Upper lobe of left lung (tissue), 6 donors: ENCODE results near the gene MTCH1. TPM values are rescaled to one million over a fixed set of nuclear protein-coding genes. Genes with fewer than 3 reads are reported as not detected.

Experiments
- ATAC-seq, 2 donors: fragments of 200-7000 bp; cut with Tn5 transposase; one replicate each; pipeline ENCODE4 v1.9.1; 2022; ENCODE audit warnings: mild to moderate bottlenecking in 2 of 2, moderate library complexity in 2 of 2; ENCODE audit not compliant: low FRiP score in 2 of 2
- DNase-seq, 2 donors: peaks; one replicate each; pipeline ENCODE4 v3.0.0-alpha.2; 2019 to 2020
- H3K27ac ChIP-seq, 4 donors: fragments of 200-600 bp; sonication (generic); one replicate each; pipeline ENCODE4 v1.5.1; 2016 to 2019
- H3K27me3 ChIP-seq, 4 donors: fragments of 200-600 bp; sonication (generic); one replicate each; pipeline ENCODE4 v1.5.1; 2017 to 2019
- H3K36me3 ChIP-seq, 4 donors: fragments of 200-600 bp; sonication (generic); one replicate each; pipeline ENCODE4 v1.5.1; 2016 to 2019
- H3K4me1 ChIP-seq, 4 donors: fragments of 200-600 bp; sonication (generic); one replicate each; pipeline ENCODE4 v1.5.1; 2018 to 2019
- H3K4me3 ChIP-seq, 4 donors: fragments of 200-600 bp; sonication (generic); one replicate each; pipeline ENCODE4 v1.5.1; 2017 to 2019; ENCODE audit warnings: mild to moderate bottlenecking in 2 of 4, moderate library complexity in 1 of 4
- H3K9me3 ChIP-seq, 4 donors: fragments of 200-600 bp; sonication (generic); one replicate each; pipeline ENCODE4 v1.5.1; 2018 to 2019
- CTCF ChIP-seq, 6 experiments: fragments of 450-650 bp in 4 of 6; fragments of 200-600 bp in 2 of 6; sonication (generic) in 2 of 6; IDR thresholded peaks; one replicate each; pipeline ENCODE4 v1.5.1; 2016 to 2019; ENCODE audit warnings: antibody characterized with exemption in 6 of 6
- EP300 ChIP-seq, 4 donors: sonication (generic); formaldehyde crosslinking; IDR thresholded peaks; one replicate each; pipeline ENCODE4 v1.5.1; 2017; ENCODE audit warnings: antibody characterized with exemption in 4 of 4, control low read depth in 2 of 4
- POLR2A ChIP-seq, 4 donors: fragments of 450-650 bp; IDR thresholded peaks; one replicate each; pipeline ENCODE4 v1.5.1; 2016 to 2017; ENCODE audit warnings: antibody characterized with exemption in 4 of 4, mild to moderate bottlenecking in 2 of 4
- POLR2AphosphoS5 ChIP-seq, 2 donors: sonication (generic); formaldehyde crosslinking; IDR thresholded peaks; one replicate each; pipeline ENCODE4 v1.5.1; 2017; ENCODE audit warnings: antibody characterized with exemption in 2 of 2
- WGBS, 2 donors: methylation state at CpG; one replicate each; pipeline ENCODE4 v1.1.5; 2017 to 2018; 5-methylcytosine and 5-hydroxymethylcytosine counted together
- total RNA-seq, 6 donors: library from RNA; depleted of rRNA in 4 of 6; stranded (reverse); fragments of >200 nt in 4 of 6; gene quantifications; one replicate each; pipeline versions ENCODE4 v1.1.0 to v1.2.1, GENCODE V29; 2016 to 2021
- donor health status: DM: no; HTN: no; CAD: no; lungs with moderate emphysema.
- donor health status: DM: no; HTN: yes; CAD: no; lungs with severe emphysema.

Gene MTCH1
- total RNA-seq, 6 donors from 2014 or later = 184 to 283 (median 219) TPM

GRCh38 chr6:37017606-37018197 is 31.7 kb upstream of the MTCH1 start:
- no peaks in the 10 kb centered on the region for H3K36me3 ChIP-seq
- peaks cover 3 to 14% (median 8%) of the 10 kb centered on the region in 4 donors for H3K4me1 ChIP-seq
- peak overlapping the region in 2 of 4 donors; percentile 19 to 23 for H3K27ac ChIP-seq
- H3K27me3 ChIP-seq = no peaks in the 10 kb centered on the region
- no peak overlapping the region for H3K4me3 ChIP-seq
- 64 to 69% methylated on average over 5 of the region's 5 CpGs for WGBS, 2 donors
- DNase-seq (no peak), ATAC-seq (no peak)
- no peaks in the 10 kb centered on the region for H3K9me3 ChIP-seq
- TF ChIP-seq CTCF (IDR thresholded peaks at IDR 0.05) (no peak), POLR2A (IDR thresholded peaks at IDR 0.05) (no peak), POLR2AphosphoS5 (IDR thresholded peaks at IDR 0.05) (no peak), EP300 (IDR thresholded peaks at IDR 0.05) (no peak)

GRCh38 chr6:37016995-37017394 is 31.0 kb upstream of the MTCH1 start:
- ATAC-seq (no peak), DNase-seq (no peak)
- H3K36me3 ChIP-seq = no peaks in the 10 kb centered on the region
- no peak overlapping the region for H3K27ac ChIP-seq
- H3K4me1 ChIP-seq = peaks cover 3 to 14% (median 8%) of the 10 kb centered on the region in 4 donors
- no peak overlapping the region for H3K4me3 ChIP-seq
- no peaks in the 10 kb centered on the region for H3K27me3 ChIP-seq
- WGBS, 2 donors = 77 to 86% methylated on average over 3 of the region's 3 CpGs
- H3K9me3 ChIP-seq = no peaks in the 10 kb centered on the region
- no peak for TF ChIP-seq POLR2A (IDR thresholded peaks at IDR 0.05)
- no peak for TF ChIP-seq CTCF (IDR thresholded peaks at IDR 0.05)
- TF ChIP-seq EP300 (IDR thresholded peaks at IDR 0.05) = no peak

- Histone ChIP-seq H3K36me3 (no peaks in the 10 kb centered on the region), H3K4me3 (no peak overlapping the region), H3K9me3 (no peaks in the 10 kb centered on the region), H3K27me3 (no peaks in the 10 kb centered on the region), H3K27ac (no peak overlapping the region), H3K4me1 (peaks cover 3 to 14% (median 8%) of the 10 kb centered on the region in 4 donors)
- ATAC-seq (no peak), DNase-seq (peak in 1 of 2 donors; percentile 59)
- WGBS, 2 donors = 96 to 100% methylated on average over 6 to 9 of the region's 9 CpGs
- no peak for TF ChIP-seq CTCF (IDR thresholded peaks at IDR 0.05)
- no peak for TF ChIP-seq POLR2AphosphoS5 (IDR thresholded peaks at IDR 0.05)
- no peak for TF ChIP-seq EP300 (IDR thresholded peaks at IDR 0.05)
- TF ChIP-seq POLR2A (IDR thresholded peaks at IDR 0.05) = no peak
Measured at GRCh38 chr6:37015532-37015931, 29.5 kb upstream of the MTCH1 start.

DNA sequence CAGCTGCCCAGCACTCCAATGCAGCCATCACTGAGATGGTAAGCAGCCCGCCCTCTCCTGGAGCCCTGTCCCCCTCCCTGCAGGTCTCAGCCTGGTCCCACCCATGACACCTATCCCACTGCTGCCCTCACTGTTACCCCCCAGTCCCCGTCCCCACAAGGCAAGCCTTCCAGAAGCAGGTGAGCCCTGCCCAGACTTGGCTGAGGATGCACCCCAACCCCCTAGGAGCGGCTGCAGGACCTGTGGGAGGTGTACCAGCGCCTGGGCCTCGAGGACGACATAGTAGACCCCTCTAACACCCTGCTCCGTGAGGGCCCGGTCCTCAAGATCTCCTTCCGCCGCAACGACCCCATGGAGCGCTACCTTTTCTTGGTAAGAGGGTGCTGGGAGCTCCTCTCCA is 28.7 kb upstream of the MTCH1 start:
- no peak for DNase-seq
- 91 to 98% methylated on average over 8 to 11 of the region's 12 CpGs for WGBS, 2 donors

More for the DNA sequence above, 28.7 kb upstream of the MTCH1 start:
- H3K4me1 ChIP-seq = peaks cover 3 to 14% (median 8%) of the 10 kb centered on the region in 4 donors
- no peak overlapping the region for H3K27ac ChIP-seq
- no peak for ATAC-seq
- TF ChIP-seq CTCF (IDR thresholded peaks at IDR 0.05) (no peak), POLR2AphosphoS5 (IDR thresholded peaks at IDR 0.05) (no peak), EP300 (IDR thresholded peaks at IDR 0.05) (no peak), POLR2A (IDR thresholded peaks at IDR 0.05) (no peak)
- H3K36me3 ChIP-seq = no peaks in the 10 kb centered on the region
- no peaks in the 10 kb centered on the region for H3K27me3 ChIP-seq
- H3K9me3 ChIP-seq = no peaks in the 10 kb centered on the region
- no peak overlapping the region for H3K4me3 ChIP-seq
